Loucy (cell line): ENCODE measurements around the gene RCAN1.

ENCODE experiments used
- CTCF ChIP-seq: fragments of 200-600 bp; sonication (generic); conservative IDR thresholded peaks from 2 replicates; pipeline ENCODE4 v1.5.1; 2014; ENCODE audit warnings: mild to moderate bottlenecking, antibody characterized with exemption, low read length
- EZH2phosphoT487 ChIP-seq: fragments of 200-600 bp; IDR thresholded peaks from 2 replicates; pipeline ENCODE4 v1.6.1; 2018; ENCODE audit warnings: antibody characterized with exemption, mild to moderate bottlenecking, moderate library complexity, borderline replicate concordance

DNA sequence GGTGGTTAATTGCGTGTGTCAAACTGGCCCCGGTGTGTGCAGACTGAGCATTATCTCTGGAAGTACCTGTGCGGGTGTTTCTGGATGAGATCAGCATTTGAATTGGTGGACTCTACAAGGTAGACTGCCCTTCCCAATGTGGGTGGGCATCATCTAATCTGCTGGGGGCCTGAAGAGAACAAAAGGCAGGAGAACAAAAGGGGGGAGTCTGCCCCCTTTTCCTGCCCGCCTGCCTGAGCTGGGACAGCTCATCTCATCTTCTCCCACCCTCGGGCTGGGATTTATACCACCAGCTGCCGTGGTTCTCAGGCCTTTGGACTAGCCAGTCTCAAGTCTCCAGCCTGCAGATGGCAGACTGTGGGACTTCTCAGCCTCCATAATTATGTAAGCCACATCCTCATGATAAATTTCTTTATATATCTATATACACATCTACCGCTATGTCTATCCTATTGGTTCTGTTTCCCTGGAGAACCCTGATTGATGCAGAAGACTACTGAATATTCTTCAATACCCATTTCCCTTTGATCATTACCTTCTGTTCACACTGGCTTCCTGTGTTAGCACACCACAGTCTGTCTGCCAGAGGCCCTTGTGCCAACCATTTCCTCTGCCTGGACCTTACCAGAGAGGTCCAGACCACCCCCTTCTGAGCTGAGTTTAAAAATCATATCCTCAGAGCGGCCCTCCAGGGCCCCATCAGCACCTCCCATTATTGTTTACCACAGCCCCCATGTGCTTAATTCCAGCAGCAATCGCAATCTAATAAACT, 25.2 kb downstream of the RCAN1 start:
- TF ChIP-seq CTCF (no peak), EZH2phosphoT487 (no peak)
